ENCODE measurements around the gene CPEB1.

CPEB1 gene

DNA sequence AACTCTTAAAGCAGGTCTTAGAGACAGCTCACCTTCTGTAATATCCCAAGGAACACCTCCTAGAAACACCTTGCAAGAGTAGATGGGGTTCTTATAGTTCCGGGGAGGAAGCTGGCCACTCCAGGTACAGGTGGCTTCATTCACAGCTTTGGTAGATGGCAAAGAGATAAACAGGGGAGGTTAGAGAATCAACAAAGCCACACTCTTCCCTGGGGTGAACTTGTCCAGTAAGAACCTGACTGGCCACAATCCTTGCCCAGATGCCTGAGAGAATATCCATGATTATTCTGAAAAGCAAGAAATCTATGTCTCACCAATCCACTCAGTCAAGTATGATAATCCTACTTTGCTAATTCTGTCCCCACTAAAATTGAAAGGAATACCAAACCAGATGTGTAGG is 93.3 kb downstream of the CPEB1 start:
- no peak for TF ChIP-seq FOXP2 (optimal IDR thresholded peaks at IDR 0.05; ENCODE audit: borderline replicate concordance, extremely low read depth, extremely low read length, insufficient read depth)
- TF ChIP-seq, protein P1, sequence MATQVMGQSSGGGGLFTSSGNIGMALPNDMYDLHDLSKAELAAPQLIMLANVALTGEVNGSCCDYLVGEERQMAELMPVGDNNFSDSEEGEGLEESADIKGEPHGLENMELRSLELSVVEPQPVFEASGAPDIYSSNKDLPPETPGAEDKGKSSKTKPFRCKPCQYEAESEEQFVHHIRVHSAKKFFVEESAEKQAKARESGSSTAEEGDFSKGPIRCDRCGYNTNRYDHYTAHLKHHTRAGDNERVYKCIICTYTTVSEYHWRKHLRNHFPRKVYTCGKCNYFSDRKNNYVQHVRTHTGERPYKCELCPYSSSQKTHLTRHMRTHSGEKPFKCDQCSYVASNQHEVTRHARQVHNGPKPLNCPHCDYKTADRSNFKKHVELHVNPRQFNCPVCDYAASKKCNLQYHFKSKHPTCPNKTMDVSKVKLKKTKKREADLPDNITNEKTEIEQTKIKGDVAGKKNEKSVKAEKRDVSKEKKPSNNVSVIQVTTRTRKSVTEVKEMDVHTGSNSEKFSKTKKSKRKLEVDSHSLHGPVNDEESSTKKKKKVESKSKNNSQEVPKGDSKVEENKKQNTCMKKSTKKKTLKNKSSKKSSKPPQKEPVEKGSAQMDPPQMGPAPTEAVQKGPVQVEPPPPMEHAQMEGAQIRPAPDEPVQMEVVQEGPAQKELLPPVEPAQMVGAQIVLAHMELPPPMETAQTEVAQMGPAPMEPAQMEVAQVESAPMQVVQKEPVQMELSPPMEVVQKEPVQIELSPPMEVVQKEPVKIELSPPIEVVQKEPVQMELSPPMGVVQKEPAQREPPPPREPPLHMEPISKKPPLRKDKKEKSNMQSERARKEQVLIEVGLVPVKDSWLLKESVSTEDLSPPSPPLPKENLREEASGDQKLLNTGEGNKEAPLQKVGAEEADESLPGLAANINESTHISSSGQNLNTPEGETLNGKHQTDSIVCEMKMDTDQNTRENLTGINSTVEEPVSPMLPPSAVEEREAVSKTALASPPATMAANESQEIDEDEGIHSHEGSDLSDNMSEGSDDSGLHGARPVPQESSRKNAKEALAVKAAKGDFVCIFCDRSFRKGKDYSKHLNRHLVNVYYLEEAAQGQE (IDR thresholded peaks at IDR 0.05; ENCODE audit: insufficient read depth in 1 of 2, low read depth in 2 of 2, low read length in 2 of 2), result no peak
- TF ChIP-seq TAF1 (IDR thresholded peaks at IDR 0.05; ENCODE audit: borderline replicate concordance, insufficient read depth, low read length), result no peak
- no peak for TF ChIP-seq POLR2AphosphoS5 (IDR thresholded peaks at IDR 0.05; ENCODE audit: low read depth, low read length)
- TF ChIP-seq SIN3A (IDR thresholded peaks at IDR 0.05; ENCODE audit: borderline replicate concordance, insufficient read depth, low read length), result no peak

DNA sequence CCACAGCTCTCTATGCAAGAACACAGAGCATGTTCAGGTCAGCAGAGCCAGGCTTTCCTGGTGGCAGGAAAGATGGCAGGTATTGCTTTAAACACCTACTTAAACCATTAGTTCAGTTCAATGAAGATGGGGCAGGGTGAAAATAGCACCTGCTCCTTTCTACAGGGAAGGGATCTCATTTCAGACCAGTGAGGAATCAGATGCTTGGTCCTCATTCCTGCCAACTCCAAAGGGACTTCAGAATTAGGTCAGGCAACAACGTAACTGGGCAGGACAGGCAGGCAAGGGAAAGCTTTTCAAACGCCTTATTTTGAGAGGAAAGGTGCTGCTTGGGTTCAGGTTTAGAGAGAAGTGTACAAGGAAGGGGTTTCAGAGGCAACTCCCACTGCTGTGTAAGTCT is 94.3 kb downstream of the CPEB1 start:
- TF ChIP-seq, protein P1 (IDR thresholded peaks at IDR 0.05; ENCODE audit: insufficient read depth in 1 of 2, low read depth in 2 of 2, low read length in 2 of 2), result no peak
- TF ChIP-seq SIN3A (IDR thresholded peaks at IDR 0.05; ENCODE audit: borderline replicate concordance, insufficient read depth, low read length), result no peak
- TF ChIP-seq POLR2AphosphoS5 (IDR thresholded peaks at IDR 0.05; ENCODE audit: low read depth, low read length), result no peak
- TF ChIP-seq FOXP2 (optimal IDR thresholded peaks at IDR 0.05; ENCODE audit: borderline replicate concordance, extremely low read depth, extremely low read length, insufficient read depth), result no peak
- no peak for TF ChIP-seq TAF1 (IDR thresholded peaks at IDR 0.05; ENCODE audit: borderline replicate concordance, insufficient read depth, low read length)

DNA sequence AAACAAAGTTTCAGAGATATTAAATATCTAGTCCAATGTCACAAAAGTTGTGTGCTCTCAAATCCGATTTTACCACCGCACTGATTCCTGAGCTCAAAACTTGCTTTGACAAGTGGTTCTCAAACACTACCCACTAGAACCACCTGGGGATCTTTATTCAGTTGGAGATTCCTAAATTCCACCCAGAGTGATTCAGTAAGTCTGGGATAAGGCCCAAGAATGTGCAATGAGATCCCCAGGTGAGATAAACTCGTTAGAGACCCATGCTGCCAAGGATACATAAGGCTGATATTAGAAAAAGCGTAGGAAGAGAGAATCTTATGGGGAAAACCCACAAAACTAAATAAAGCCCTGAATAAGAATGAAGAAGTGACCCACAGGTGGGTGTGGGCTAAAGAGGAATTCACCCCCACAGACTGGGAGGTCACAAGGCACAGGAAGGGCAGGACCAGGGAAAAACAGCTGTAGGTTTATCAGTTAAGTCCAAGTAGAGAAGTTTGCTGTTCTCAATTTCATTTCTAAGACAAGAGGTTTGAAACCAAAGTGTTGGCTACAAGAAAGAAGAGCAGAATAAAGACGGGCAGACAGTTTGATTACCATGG is 95.4 kb downstream of the CPEB1 start:
- TF ChIP-seq POLR2AphosphoS5 (IDR thresholded peaks at IDR 0.05; ENCODE audit: low read depth, low read length) (no peak), SIN3A (IDR thresholded peaks at IDR 0.05; ENCODE audit: borderline replicate concordance, insufficient read depth, low read length) (no peak), TAF1 (IDR thresholded peaks at IDR 0.05; ENCODE audit: borderline replicate concordance, insufficient read depth, low read length) (no peak), FOXP2 (optimal IDR thresholded peaks at IDR 0.05; ENCODE audit: borderline replicate concordance, extremely low read depth, extremely low read length, insufficient read depth) (no peak)
- TF ChIP-seq, protein P1 (IDR thresholded peaks at IDR 0.05; ENCODE audit: insufficient read depth in 1 of 2, low read depth in 2 of 2, low read length in 2 of 2), result no peak

DNA sequence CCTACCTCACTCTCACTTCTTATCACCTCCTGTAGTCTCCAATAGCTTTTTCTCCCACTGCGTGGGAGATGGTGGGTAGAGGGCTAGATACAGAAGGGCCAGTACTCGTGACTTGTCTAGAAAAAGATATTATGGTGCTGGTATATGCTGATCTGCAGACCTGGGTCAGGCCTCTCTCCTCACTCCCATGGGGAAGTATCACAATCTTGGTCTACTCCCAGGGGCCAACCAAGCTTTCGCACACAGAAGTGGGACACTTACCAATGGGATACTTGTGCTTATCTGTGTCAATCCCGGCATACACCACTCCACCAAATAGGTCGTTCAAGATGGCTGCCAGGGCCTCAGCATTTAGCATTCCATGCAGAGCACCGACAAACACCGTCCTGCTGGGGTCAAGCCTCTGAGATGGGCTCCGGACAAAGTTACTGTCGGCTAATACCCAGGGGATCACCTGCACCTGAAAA is 97.9 kb downstream of the CPEB1 start:
- TF ChIP-seq, protein P1 (IDR thresholded peaks at IDR 0.05; ENCODE audit: insufficient read depth in 1 of 2, low read depth in 2 of 2, low read length in 2 of 2), result no peak
- TF ChIP-seq FOXP2 (optimal IDR thresholded peaks at IDR 0.05; ENCODE audit: borderline replicate concordance, extremely low read depth, extremely low read length, insufficient read depth) (no peak), POLR2AphosphoS5 (IDR thresholded peaks at IDR 0.05; ENCODE audit: low read depth, low read length) (no peak), TAF1 (IDR thresholded peaks at IDR 0.05; ENCODE audit: borderline replicate concordance, insufficient read depth, low read length) (no peak), SIN3A (IDR thresholded peaks at IDR 0.05; ENCODE audit: borderline replicate concordance, insufficient read depth, low read length) (no peak)

Data from PFSK-1 (cell line).